Measurements from ENCODE around the gene TSPAN10.

Gene TSPAN10

DNA sequence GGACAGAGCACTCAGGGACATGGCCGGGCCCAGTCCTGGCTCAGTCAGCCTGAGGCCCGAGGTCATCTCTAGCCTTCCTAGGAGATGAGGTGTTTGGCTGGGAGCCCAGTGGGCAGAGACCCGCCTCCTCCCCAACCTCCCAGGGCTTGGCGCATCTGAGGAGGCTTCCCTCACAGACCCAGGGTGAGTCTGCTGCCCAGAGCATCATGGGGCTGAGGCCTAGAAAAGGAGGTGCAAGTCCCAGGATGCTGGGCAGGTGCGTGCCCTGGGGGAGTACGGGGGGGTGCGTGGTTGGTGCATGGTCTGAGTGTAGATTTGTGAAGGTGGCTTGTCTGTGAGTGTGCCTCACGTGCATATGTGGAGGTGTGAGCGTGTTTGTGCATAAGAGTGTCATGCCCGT, 14.7 kb downstream of the TSPAN10 start:
- TF ChIP-seq, protein P1, sequence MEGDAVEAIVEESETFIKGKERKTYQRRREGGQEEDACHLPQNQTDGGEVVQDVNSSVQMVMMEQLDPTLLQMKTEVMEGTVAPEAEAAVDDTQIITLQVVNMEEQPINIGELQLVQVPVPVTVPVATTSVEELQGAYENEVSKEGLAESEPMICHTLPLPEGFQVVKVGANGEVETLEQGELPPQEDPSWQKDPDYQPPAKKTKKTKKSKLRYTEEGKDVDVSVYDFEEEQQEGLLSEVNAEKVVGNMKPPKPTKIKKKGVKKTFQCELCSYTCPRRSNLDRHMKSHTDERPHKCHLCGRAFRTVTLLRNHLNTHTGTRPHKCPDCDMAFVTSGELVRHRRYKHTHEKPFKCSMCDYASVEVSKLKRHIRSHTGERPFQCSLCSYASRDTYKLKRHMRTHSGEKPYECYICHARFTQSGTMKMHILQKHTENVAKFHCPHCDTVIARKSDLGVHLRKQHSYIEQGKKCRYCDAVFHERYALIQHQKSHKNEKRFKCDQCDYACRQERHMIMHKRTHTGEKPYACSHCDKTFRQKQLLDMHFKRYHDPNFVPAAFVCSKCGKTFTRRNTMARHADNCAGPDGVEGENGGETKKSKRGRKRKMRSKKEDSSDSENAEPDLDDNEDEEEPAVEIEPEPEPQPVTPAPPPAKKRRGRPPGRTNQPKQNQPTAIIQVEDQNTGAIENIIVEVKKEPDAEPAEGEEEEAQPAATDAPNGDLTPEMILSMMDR (IDR thresholded peaks at IDR 0.05; ENCODE audit: borderline replicate concordance, insufficient read depth, low read depth, low read length): no peak
- H3K4me3 ChIP-seq (ENCODE audit: low read depth, low read length): no peak overlapping the region

DNA sequence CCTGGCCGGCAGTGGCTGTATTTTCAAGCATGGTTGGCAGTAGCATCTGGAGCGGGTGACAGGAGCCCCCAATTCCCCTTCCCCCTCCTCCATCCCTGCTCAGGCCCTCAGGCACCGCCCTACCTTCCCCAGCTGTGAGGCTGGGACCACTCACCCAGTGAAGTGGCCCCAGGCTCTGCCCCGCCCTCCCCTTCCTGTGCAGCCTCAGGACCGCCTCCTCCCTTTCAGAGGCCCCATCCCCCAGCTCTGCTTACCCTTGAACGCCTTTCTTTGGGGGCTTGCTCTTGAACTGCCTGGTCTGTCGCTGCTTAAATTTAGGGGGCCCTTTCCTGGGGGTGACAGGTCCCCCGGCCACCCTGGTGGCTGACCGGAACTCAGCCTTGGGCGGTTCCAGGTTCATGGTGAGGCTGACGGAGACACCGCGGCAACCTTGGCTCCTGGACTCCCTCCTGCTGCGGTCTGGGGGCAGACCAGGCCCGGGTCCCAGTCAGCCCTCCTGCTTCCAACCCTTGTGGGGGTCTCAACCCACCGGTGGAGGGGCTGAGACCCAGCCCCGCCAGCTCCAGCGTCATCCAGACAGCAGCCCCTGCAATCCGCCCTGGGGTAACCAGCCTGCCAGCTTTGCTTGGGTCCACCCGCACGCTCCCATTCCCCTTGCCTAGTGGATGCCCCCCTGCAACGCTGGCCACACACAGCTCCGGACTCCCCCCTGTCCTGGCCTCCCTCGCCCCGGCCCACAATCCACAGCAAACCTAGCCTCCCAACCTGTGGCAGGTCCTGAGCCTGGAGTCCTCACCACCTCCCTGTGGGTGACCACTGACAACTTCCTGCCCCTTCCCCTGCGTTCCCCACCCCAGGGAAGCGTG, 16.1 kb downstream of the TSPAN10 start:
- H3K4me3 ChIP-seq (ENCODE audit: low read depth, low read length): peak overlapping the region; percentile 34
- TF ChIP-seq, protein P1 (IDR thresholded peaks at IDR 0.05; ENCODE audit: borderline replicate concordance, insufficient read depth, low read depth, low read length): no peak

DNA sequence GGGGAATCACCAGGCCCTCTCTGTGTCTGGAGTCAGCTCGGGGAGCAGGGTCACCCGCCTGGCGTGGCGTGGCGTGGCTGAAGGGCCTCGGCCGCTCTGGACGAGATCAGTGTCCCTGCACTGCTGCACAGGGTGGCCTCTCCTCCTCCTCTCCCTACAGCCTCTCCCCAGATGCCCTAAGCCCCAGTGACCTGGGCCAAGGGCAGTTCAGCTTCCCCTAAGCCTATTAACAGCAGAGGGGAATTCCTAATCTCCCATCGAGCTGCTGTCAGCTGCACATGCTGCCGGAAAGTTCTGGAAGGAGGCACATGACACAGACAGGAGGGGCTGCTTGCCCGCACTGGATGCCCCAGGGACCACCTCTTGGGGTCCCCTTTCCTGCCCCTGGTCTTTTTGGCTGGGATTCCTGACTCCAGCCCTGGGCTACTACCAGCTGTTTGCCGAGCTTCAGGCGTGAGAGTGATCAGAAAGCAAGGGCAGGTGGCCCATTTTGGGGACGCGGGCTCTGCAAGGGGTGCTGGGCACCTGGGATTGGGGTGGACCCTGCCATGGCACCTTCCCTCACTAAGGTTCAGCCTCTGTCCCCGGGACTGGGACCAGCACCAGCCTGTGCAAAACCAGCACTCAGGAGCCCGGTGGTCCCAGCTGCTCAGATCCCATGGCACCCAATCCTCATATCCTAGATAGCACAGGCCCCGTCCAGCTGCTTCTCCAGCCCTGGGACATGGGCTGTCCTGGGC, 18.6 kb downstream of the TSPAN10 start:
- TF ChIP-seq, protein P1 (IDR thresholded peaks at IDR 0.05; ENCODE audit: borderline replicate concordance, insufficient read depth, low read depth, low read length): no peak
- no peak overlapping the region for H3K4me3 ChIP-seq (ENCODE audit: low read depth, low read length)

DNA sequence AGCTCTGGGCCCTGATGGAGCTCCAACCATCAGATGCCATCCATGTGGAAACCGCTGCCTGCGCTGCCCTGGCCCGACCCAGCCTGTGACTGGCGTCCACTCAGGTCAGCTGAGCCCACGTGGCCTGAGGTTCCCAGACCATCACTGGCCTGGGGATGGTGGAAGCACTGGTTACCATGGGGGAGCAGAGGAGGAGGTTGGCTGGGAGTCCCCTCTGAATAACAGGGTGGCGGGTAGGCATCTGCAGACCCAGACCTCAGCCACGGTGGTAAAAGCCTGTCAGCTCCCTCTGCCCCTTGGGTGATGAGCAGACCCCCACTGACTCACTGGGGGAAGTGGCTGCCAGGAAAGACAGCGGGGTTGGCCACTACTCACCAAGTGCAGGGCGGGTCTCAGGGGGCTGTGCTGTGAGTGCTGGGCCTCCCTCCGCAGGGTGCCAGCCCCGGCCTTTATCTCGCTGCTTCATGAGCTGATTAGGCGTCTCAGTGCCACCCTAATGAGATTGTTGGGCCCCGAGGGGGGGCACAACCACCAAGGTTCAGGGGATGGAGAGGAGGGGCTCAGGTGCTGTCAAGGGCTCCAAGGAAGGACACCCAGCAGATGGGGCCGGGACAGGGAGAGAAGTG, 19.2 kb downstream of the TSPAN10 start, which contains the start of gene PDE6G:
PDE6G (minus strand) TSS at position 425 of the 626 bp plus-strand sequence. CDS start 3,237 bp downstream, outside the sequence.
- TF ChIP-seq, protein P1 (IDR thresholded peaks at IDR 0.05; ENCODE audit: borderline replicate concordance, insufficient read depth, low read depth, low read length): no peak
- H3K4me3 ChIP-seq (ENCODE audit: low read depth, low read length): no peak within 1 kb of the TSS

DNA sequence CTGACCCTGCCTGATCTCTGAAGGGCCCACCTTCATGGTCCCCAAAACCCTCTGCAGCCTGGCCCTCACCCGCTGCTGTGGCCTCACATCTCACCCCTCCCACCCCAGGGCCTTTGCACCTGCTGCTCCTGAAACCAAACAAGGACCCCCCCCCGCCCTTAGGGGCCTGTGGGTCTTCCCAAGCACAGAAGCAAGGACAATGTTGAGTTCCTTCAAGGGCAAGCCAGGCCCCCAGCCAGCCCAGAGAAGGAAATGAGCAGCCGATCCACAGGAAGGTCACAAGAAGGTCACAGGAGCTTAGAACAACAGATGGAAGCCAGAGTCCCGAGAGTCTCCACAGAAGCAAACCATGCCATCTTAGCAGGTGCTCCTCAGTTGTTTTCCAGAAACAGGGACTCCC, 19.8 kb downstream of the TSPAN10 start:
- TF ChIP-seq, protein P1 (IDR thresholded peaks at IDR 0.05; ENCODE audit: borderline replicate concordance, insufficient read depth, low read depth, low read length): no peak
- H3K4me3 ChIP-seq (ENCODE audit: low read depth, low read length): no peak overlapping the region

DNA sequence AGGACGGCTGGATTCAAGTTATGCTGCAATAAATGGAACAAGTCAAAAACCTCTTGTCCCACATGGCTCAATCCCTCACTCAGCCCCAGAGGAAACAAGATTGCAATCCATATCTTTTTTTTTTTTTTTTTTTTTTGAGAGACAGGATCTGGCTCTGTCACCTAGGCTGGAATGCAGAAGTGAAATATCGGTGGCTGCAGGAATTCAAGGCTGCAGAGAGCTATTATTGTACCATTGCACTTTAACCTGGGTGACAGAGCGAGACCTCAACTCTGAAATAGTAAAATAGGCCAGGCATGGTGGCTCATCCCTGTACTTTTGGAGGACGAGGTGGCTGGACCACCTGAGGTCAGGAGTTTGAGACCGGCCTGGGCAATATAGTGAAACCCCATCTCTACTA, 22.0 kb downstream of the TSPAN10 start:
- TF ChIP-seq, protein P1 (IDR thresholded peaks at IDR 0.05; ENCODE audit: borderline replicate concordance, insufficient read depth, low read depth, low read length): no peak
- no peak overlapping the region for H3K4me3 ChIP-seq (ENCODE audit: low read depth, low read length)
